Ovary (tissue), 3 donors: ENCODE data around the gene PPP1R15B.

Source experiments
- CTCF ChIP-seq, 3 donors: fragments of 450-650 bp in 2 of 3; fragments of 200-600 bp in 1 of 3; IDR thresholded peaks; one replicate each; pipeline versions ENCODE4 v1.5.1 to v1.8.0; 2016 to 2022; ENCODE audit warnings: antibody characterized with exemption in 3 of 3, mild to moderate bottlenecking in 1 of 3
- EP300 ChIP-seq: sonication (generic); formaldehyde crosslinking; IDR thresholded peaks from one replicate; pipeline ENCODE4 v1.6.1; 2017; ENCODE audit warnings: antibody characterized with exemption
- donor health status: DM: no; HTN: no; CAD: no.

GRCh38 chr1:204419064-204419403 lies 7.4 kb upstream of the PPP1R15B start:
- TF ChIP-seq CTCF (IDR thresholded peaks at IDR 0.05), result no peak
- no peak for TF ChIP-seq EP300
